Trophoblast cell (in vitro differentiated cells and primary cell): ENCODE data around the gene CDC42BPB.
"Not testable (repeated sequence)": the region's sequence is repeated elsewhere in the genome, so short reads cannot be mapped to it uniquely, and the experiment has no call there.

Source experiments
- DNase-seq, 2 donors: peaks; one replicate each; pipeline ENCODE4 v3.0.0-alpha.2; 2016
- H2AFZ ChIP-seq: 2 replicates; pipeline ENCODE4 v1.6.1; 2013; ENCODE audit warnings: low read length, moderate library complexity, mild to moderate bottlenecking; ENCODE audit not compliant: insufficient read depth, poor library complexity
- H2AK5ac ChIP-seq: 2 replicates; pipeline ENCODE4 v1.6.1; 2013; ENCODE audit warnings: mild to moderate bottlenecking, low read length
- H2BK120ac ChIP-seq: 2 replicates; pipeline ENCODE4 v1.6.1; 2013; ENCODE audit warnings: low read length, mild to moderate bottlenecking, moderate library complexity; ENCODE audit not compliant: insufficient read depth, poor library complexity
- H2BK12ac ChIP-seq: 2 replicates; pipeline ENCODE4 v1.6.1; 2013; ENCODE audit warnings: mild to moderate bottlenecking, low read length, moderate library complexity
- H2BK5ac ChIP-seq: 2 replicates; pipeline ENCODE4 v1.6.1; 2013; ENCODE audit warnings: low read length, low read depth, moderate library complexity, mild to moderate bottlenecking; ENCODE audit not compliant: poor library complexity
- H3K14ac ChIP-seq: 2 replicates; pipeline ENCODE4 v1.6.1; 2013; ENCODE audit warnings: mild to moderate bottlenecking, low read length
- H3K18ac ChIP-seq: 2 replicates; pipeline ENCODE4 v1.6.1; 2013; ENCODE audit warnings: mild to moderate bottlenecking, low read length
- H3K23ac ChIP-seq: 2 replicates; pipeline ENCODE4 v1.6.1; 2013; ENCODE audit warnings: low read length
- H3K27ac ChIP-seq: 2 replicates; pipeline ENCODE4 v1.5.1; 2013; ENCODE audit warnings: low read depth, mild to moderate bottlenecking, inconsistent platforms, low read length, moderate library complexity
- H3K27me3 ChIP-seq: 2 replicates; pipeline ENCODE4 v1.6.1; 2013; ENCODE audit warnings: inconsistent platforms, mild to moderate bottlenecking, low read length, moderate library complexity; ENCODE audit not compliant: insufficient read depth
- H3K36me3 ChIP-seq, 2 experiments: 1 replicate in 1 of 2; 2 replicates in 1 of 2; pipeline ENCODE4 v1.6.1; 2013; ENCODE audit warnings: low read length in 2 of 2, mild to moderate bottlenecking in 2 of 2, moderate library complexity in 1 of 2; ENCODE audit not compliant: insufficient read depth in 2 of 2, control insufficient read depth in 1 of 2
- H3K4ac ChIP-seq: 2 replicates; pipeline ENCODE4 v1.6.1; 2013; ENCODE audit warnings: low read depth, mild to moderate bottlenecking, low read length, moderate library complexity
- H3K4me1 ChIP-seq, 2 experiments: 1 replicate in 1 of 2; 2 replicates in 1 of 2; pipeline ENCODE4 v1.6.1; 2013; ENCODE audit warnings: low read length in 2 of 2, mild to moderate bottlenecking in 2 of 2, moderate library complexity in 1 of 2; ENCODE audit not compliant: insufficient read depth in 2 of 2, control insufficient read depth in 1 of 2
- H3K4me2 ChIP-seq: 2 replicates; pipeline ENCODE4 v1.6.1; 2013; ENCODE audit warnings: inconsistent platforms, mild to moderate bottlenecking, low read length, moderate library complexity
- H3K4me3 ChIP-seq: 2 replicates; pipeline ENCODE4 v1.5.1; 2013; ENCODE audit warnings: mild to moderate bottlenecking, low read depth, low read length, inconsistent platforms
- H3K79me1 ChIP-seq: one replicate; pipeline ENCODE4 v1.6.1; 2013; ENCODE audit warnings: low read length
- H3K79me2 ChIP-seq: 2 replicates; pipeline ENCODE4 v1.6.1; 2013; ENCODE audit warnings: low read length, mild to moderate bottlenecking; ENCODE audit not compliant: control insufficient read depth, insufficient read depth, poor library complexity
- H3K9ac ChIP-seq: 2 replicates; pipeline ENCODE4 v1.6.1; 2013; ENCODE audit warnings: mild to moderate bottlenecking, low read length
- H3K9me3 ChIP-seq: 2 replicates; pipeline ENCODE4 v1.6.1; 2013; ENCODE audit warnings: low read depth, mild to moderate bottlenecking, control low read depth, inconsistent platforms, low read length; ENCODE audit not compliant: insufficient read depth
- H4K12ac ChIP-seq: 2 replicates; pipeline ENCODE4 v1.6.1; 2013; ENCODE audit warnings: low read depth, mild to moderate bottlenecking, low read length, moderate library complexity
- H4K8ac ChIP-seq: 2 replicates; pipeline ENCODE4 v1.6.1; 2013; ENCODE audit warnings: low read depth, mild to moderate bottlenecking, low read length, moderate library complexity
- H4K91ac ChIP-seq: one replicate; pipeline ENCODE4 v1.6.1; 2013; ENCODE audit warnings: low read depth, mild to moderate bottlenecking, low read length, moderate library complexity
- WGBS: extraction: QIAGEN DNeasy Blood & Tissue Kit; methylation state at CpG from one replicate; pipeline ENCODE4 v1.1.7; 2013; ENCODE audit warnings: missing lambda C conversion rate; ENCODE audit not compliant: insufficient read length, insufficient coverage; ENCODE audit errors: extremely low coverage; 5-methylcytosine and 5-hydroxymethylcytosine counted together

The CDC42BPB gene

DNA sequence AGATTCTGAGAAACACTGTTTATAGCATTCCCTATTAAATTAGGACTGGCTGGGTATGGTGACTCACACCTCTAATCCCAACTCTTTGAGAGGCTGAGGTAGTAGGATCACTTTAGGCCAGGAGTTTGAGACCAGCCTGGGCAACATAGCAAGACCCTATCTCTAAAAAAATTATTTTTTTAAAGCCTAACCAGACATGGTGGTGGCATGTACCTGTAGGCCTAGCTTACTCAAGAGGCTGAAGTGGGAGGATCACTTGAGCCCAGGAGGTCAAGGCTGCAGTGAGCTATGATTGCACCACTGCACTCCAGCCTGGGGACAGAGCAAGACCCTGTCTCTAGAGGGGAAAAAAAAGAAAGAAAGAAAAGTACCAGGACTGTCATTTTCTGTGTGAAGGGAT lies 160.6 kb downstream of the CDC42BPB start:
- H3K27ac ChIP-seq, H3K4me2 ChIP-seq, H3K9me3 ChIP-seq, H3K4me3 ChIP-seq, H3K14ac ChIP-seq, H3K23ac ChIP-seq, H3K18ac ChIP-seq, H4K8ac ChIP-seq, H4K12ac ChIP-seq, H3K27me3 ChIP-seq, H3K4ac ChIP-seq, H2BK120ac ChIP-seq, H3K79me2 ChIP-seq, H2BK5ac ChIP-seq, H3K36me3 ChIP-seq, H4K91ac ChIP-seq, H2AK5ac ChIP-seq, DNase-seq, H3K79me1 ChIP-seq, H3K4me1 ChIP-seq, H2AFZ ChIP-seq, H3K9ac ChIP-seq, H2BK12ac ChIP-seq: not testable (repeated sequence)

DNA sequence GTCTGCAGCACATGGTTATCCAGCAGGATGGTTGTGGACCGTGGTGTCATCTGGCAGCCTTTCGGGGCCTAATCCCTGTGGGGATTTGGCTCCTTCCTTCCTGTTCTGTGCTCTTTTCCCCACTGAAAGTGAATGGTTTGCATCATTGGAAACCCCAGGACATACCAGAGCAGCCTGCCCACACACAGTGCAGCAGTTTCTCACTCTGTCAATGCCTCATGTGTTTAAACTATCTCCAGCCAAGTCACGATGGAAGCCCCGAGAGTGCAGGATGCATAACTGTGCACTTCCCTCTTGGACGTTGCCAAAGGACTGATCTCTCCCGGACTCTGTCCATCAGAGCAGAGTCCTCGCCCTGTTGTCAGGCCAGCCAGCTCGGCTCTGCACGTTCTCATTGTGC lies 163.9 kb downstream of the CDC42BPB start:
- Histone ChIP-seq H3K27me3 (no peaks in the 10 kb centered on the region), H3K36me3 (peaks cover 4 to 6% of the 10 kb centered on the region in 2 experiments), H4K91ac (no peak overlapping the region), H3K4me2 (no peak overlapping the region), H2AFZ (no peak overlapping the region), H3K27ac (no peak overlapping the region), H3K4me3 (no peak overlapping the region), H2AK5ac (no peak overlapping the region), H2BK12ac (no peak overlapping the region), H3K23ac (no peak overlapping the region), H4K12ac (no peak overlapping the region), H3K79me2 (no peaks in the 10 kb centered on the region), H3K18ac (no peak overlapping the region), H3K9ac (no peak overlapping the region), H3K14ac (no peak overlapping the region), H4K8ac (no peak overlapping the region), H3K4ac (no peak overlapping the region), H3K4me1 (no peaks in the 10 kb centered on the region), H3K79me1 (no peaks in the 10 kb centered on the region), H3K9me3 (no peaks in the 10 kb centered on the region), H2BK120ac (no peak overlapping the region), H2BK5ac (no peak overlapping the region)
- no CpG with 5 or more reads among the region's 9 CpGs for whole genome bisulfite sequencing
- no peak for DNase-seq

DNA sequence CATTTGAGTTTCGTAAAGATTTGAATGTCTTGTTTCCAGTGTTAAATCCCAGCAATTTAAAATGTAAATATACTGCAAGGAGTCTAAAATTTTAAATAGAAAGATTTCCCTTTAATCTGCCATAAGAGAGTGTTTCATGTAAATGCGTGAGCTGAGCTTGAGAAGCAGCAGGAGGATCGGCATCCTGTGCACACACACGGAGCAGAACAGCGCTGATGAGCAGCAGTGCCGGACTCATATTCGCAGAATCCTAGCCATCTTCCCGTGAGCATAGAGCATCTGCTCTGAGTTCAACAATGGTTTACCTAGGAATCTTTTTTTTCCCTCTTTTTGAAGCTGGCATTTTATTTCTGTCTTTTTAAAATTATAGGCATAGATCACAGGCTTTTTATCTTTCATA lies 164.7 kb downstream of the CDC42BPB start:
- H4K12ac ChIP-seq: no peak overlapping the region
- H2BK120ac ChIP-seq: no peak overlapping the region
- WGBS: no CpG with 5 or more reads among the region's 8 CpGs
- no peak overlapping the region for H2BK5ac ChIP-seq
- no peak overlapping the region for H3K14ac ChIP-seq
- no peaks in the 10 kb centered on the region for H3K4me1 ChIP-seq
- no peaks in the 10 kb centered on the region for H3K27me3 ChIP-seq
- H2AK5ac ChIP-seq: no peak overlapping the region
- H4K91ac ChIP-seq: no peak overlapping the region
- no peak overlapping the region for H3K4ac ChIP-seq
- H4K8ac ChIP-seq: no peak overlapping the region
- H3K79me2 ChIP-seq: no peaks in the 10 kb centered on the region
- no peaks in the 10 kb centered on the region for H3K9me3 ChIP-seq
- H3K27ac ChIP-seq: no peak overlapping the region
- H2BK12ac ChIP-seq: no peak overlapping the region
- no peak overlapping the region for H3K18ac ChIP-seq
- no peak overlapping the region for H3K4me2 ChIP-seq
- H3K9ac ChIP-seq: no peak overlapping the region
- no peaks in the 10 kb centered on the region for H3K79me1 ChIP-seq
- no peak overlapping the region for H2AFZ ChIP-seq
- no peak overlapping the region for H3K4me3 ChIP-seq
- no peak for DNase-seq
- H3K23ac ChIP-seq: no peak overlapping the region
- peaks cover 7 to 8% of the 10 kb centered on the region in 2 experiments for H3K36me3 ChIP-seq

DNA sequence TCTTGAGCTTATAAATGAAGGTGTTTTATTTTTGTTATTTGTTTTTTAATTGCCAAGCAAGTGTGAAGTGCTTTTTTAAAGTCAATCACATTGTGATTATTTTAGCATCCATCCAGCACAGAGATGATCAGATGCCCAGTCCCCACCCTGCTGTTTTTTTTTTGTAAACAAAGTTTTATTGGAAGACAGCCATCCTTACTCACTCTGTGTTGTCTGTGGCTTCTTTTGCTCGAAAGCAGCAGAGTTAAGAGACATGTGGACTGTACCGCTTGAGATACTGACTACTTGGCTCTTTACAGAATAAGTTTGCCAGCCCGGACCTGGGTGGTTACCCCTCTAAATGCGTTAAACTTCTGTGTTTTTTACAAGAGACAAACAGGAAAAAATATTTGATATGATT lies 165.8 kb downstream of the CDC42BPB start:
- Histone ChIP-seq H3K79me1 (no peaks in the 10 kb centered on the region), H3K4me2 (no peak overlapping the region), H3K9ac (no peak overlapping the region), H3K4me1 (no peaks in the 10 kb centered on the region), H3K18ac (no peak overlapping the region), H4K12ac (no peak overlapping the region), H3K9me3 (no peaks in the 10 kb centered on the region), H3K14ac (no peak overlapping the region), H2AK5ac (no peak overlapping the region), H2BK12ac (no peak overlapping the region), H4K8ac (no peak overlapping the region), H3K4ac (no peak overlapping the region), H2BK5ac (no peak overlapping the region), H3K23ac (no peak overlapping the region), H4K91ac (no peak overlapping the region), H2BK120ac (no peak overlapping the region), H2AFZ (no peak overlapping the region), H3K36me3 (peaks cover 8% of the 10 kb centered on the region in 2 experiments), H3K27ac (no peak overlapping the region), H3K27me3 (no peaks in the 10 kb centered on the region), H3K4me3 (no peak overlapping the region), H3K79me2 (no peaks in the 10 kb centered on the region)
- WGBS: no CpG with 5 or more reads among the region's 4 CpGs
- no peak for DNase-seq
